Measurements from ENCODE around the gene ANKS1B.

Gene ANKS1B

DNA sequence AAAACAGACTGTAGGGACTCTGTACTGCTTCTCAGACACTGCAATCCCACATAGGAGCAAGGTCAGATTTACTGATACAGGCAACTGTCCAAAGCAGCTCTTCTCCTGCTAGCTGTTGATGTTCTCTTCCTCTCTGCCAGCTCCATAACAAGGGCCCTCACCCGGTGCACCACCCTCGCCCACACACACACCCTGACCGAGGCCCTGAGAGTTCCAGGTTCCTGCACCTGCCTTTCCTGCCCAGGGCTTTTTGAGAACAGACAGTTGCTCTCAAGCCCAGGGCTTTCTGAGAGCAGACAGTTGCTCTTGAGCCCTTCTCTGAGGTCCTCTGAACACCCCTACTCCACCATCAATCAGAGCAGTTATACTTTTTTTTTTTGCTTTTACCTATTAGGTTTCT is 571.0 kb downstream of the ANKS1B start:
- no peak overlapping the region for H3K4me3 ChIP-seq (ENCODE audit: low read depth, low read length)
- no peak for DNase-seq (ENCODE audit: low read depth)
- TF ChIP-seq, protein P1, sequence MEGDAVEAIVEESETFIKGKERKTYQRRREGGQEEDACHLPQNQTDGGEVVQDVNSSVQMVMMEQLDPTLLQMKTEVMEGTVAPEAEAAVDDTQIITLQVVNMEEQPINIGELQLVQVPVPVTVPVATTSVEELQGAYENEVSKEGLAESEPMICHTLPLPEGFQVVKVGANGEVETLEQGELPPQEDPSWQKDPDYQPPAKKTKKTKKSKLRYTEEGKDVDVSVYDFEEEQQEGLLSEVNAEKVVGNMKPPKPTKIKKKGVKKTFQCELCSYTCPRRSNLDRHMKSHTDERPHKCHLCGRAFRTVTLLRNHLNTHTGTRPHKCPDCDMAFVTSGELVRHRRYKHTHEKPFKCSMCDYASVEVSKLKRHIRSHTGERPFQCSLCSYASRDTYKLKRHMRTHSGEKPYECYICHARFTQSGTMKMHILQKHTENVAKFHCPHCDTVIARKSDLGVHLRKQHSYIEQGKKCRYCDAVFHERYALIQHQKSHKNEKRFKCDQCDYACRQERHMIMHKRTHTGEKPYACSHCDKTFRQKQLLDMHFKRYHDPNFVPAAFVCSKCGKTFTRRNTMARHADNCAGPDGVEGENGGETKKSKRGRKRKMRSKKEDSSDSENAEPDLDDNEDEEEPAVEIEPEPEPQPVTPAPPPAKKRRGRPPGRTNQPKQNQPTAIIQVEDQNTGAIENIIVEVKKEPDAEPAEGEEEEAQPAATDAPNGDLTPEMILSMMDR (IDR thresholded peaks at IDR 0.05; ENCODE audit: insufficient read depth, low read depth, low read length, missing control alignments), result no peak

DNA sequence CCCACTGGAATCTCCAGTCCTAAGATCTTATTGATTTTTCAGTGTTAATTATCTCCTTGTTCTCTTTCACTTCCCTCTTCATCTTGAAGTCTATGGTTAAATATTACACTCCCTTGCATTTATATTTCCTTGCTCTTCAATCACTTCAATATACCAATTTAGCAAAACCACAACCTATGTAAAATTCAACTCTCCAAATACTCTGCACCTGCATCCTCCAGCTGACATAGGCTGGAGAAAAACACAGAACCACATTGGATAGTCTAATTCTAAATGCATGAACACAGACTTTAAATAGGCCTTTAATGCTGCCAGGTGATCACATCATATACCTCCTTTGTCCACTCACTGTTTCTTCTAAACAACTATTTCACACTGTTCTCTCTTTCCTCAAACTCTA is 591.0 kb downstream of the ANKS1B start:
- TF ChIP-seq, protein P1 (IDR thresholded peaks at IDR 0.05; ENCODE audit: insufficient read depth, low read depth, low read length, missing control alignments), result no peak
- no peak for DNase-seq (ENCODE audit: low read depth)
- no peak overlapping the region for H3K4me3 ChIP-seq (ENCODE audit: low read depth, low read length)

DNA sequence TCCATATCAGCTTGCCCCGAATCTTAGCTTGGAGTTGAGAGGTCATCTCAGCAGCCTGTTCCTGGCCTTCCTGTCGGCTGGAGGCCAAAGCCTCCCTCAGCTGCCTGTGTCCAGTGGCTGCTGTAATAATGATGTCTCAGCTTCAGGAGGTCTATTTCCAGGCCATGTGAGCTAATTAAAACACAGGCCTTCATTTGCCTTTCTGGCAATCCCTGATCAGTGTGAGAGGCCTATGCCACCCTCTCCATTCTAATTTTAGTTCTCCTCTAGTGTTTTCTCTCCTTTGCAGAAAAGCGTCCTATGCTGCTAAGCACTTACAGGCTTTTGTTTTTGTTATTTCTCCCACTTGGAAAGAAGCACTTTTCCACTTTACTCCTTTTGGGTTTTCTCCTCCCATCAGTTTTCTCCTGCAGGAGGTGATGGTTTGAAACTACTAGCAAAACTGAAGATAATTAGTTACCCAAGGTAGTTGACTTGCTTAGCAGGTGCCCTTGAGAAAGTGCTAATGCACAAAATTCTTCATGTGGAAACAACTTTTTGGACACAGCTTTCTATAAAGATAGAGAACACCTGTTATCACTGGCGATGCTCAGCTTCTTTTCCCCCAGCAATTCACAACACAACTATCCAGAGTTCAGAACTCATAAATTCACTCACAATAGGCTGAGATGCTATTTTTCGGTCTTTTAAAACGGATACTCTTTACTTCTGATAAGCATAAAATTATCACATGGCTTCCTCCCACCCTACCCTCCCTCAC is 592.5 kb downstream of the ANKS1B start:
- no peak for DNase-seq (ENCODE audit: low read depth)
- no peak overlapping the region for H3K4me3 ChIP-seq (ENCODE audit: low read depth, low read length)
- TF ChIP-seq, protein P1 (IDR thresholded peaks at IDR 0.05; ENCODE audit: insufficient read depth, low read depth, low read length, missing control alignments), result no peak

DNA sequence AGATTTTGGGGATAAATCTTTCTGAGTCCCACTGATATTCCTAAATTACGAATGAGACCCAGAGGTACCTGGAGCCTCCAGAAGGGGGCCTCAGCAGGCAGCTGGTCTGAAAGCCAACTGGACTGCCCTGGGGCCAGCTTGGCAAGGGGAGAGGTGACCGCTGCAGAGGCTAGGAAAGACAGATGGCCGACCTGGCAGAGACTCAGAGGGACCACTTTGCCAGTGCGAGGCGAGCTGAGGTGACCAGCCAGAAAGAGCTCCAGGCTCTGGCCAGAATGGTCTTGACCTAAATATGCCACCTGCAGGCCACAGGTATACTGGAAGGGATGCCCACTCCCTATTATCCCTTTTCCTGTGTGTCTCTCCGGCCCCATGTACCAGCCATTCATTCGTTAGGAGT is 594.0 kb downstream of the ANKS1B start:
- TF ChIP-seq, protein P1 (IDR thresholded peaks at IDR 0.05; ENCODE audit: insufficient read depth, low read depth, low read length, missing control alignments), result peak; percentile 43
- no peak overlapping the region for H3K4me3 ChIP-seq (ENCODE audit: low read depth, low read length)
- peak; percentile 16 for DNase-seq (ENCODE audit: low read depth)

DNA sequence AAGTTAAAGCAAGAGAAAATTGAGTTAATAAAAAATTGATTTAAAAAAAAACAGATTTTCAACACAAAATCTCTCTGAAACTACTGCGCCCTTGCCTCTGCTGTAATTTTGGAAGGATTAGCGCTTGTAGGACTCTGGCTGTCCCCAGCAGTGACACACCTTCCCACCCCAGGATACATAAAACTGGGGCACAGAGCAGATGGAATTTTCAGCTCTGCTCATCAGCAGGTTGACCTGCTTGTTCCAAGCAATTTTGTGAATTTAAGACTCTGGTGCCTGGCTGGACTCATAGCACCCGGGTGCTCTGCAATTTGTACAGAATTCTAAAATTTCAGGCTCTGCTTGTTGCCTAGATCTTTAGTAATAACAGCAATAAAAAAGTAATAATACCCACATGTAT is 595.0 kb downstream of the ANKS1B start:
- TF ChIP-seq, protein P1 (IDR thresholded peaks at IDR 0.05; ENCODE audit: insufficient read depth, low read depth, low read length, missing control alignments), result no peak

DNA sequence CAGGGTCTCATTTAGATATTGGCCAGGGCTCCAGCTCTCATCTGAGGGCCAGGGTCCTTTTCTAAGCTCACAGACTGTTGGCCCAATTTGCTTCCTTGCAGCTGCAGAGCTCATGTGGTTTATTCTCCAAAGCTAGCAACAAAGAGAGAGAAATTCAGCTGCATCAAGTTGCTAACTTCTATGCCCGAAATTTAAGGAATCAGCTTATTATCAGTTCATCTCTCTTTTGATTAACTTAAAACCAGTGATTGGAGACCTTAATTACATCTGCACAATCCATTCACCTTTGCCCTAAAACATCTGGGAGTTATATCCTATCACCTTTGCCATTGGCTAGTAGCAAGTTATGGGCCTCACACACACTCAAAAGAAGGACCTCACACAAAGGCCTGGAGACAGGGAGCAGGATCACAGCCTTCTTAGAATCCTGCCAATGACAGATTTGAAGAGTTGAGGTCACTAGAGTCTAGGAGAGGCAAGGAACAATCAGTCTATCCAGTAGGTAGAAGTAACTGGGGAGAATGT is 596.0 kb downstream of the ANKS1B start:
- H3K4me3 ChIP-seq (ENCODE audit: low read depth, low read length), result no peak overlapping the region
- TF ChIP-seq, protein P1 (IDR thresholded peaks at IDR 0.05; ENCODE audit: insufficient read depth, low read depth, low read length, missing control alignments), result no peak
- no peak for DNase-seq (ENCODE audit: low read depth)

More for the DNA sequence above, 595.0 kb downstream of the ANKS1B start:
- H3K4me3 ChIP-seq (ENCODE audit: low read depth, low read length), result no peak overlapping the region
- no peak for DNase-seq (ENCODE audit: low read depth)

Data from GM12865 (cell line).